ENCODE data around the gene ALOX12B. TPM values are rescaled to one million over a fixed set of nuclear protein-coding genes. Genes with fewer than 3 reads are reported as not detected.
A peak's percentile ranks its signal among the peaks of the same experiment; 100 is the strongest.
"Not testable (repeated sequence)": the region's sequence is repeated elsewhere in the genome, so short reads cannot be mapped to it uniquely, and the experiment has no call there.

ALOX12B gene
- total and polyA plus RNA-seq, 3 experiments from 2014 or later, result 1.3 to 1.9 TPM; not detected in 1

DNA sequence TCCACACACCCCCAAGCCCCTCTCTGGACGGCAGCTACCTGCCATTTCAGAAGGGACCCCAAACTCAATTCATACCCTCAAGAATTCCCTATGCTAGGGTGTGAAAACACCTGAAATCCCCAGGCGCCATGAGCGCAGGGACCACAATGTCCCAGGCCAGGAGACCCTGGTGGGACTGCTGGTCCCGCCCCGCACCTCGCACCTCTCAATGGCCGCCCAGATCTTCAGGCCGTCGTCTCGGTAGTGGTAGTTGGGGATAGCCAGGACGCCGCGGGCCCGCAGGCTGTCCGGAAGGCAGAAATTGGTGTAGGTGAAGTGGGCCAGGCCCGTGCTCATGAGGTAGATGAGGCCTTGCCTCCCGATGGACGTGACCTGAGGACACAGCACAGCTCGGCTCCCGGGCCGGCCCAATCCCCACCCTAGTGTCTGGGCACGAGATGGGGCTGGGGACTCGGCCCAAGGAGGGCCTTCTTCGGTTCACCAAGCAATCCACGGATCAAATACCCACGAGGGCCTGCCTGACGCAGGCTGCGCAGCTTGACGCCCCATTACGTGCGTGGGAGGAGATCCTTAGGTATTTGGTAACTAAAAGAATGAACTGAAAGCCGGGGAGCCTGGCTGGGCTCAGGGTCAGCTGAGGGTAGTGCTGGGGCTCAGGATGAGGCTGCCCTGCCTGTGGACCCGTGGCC lies 21.6 kb upstream of the ALOX12B start:
- no peak for DNase-seq
- Mint-ChIP-seq H3K36me3 (no peaks in the 10 kb centered on the region), H3K4me3 (peak overlapping the region in 2 of 7 donors; percentile 28 to 40), H3K4me1 (peaks cover 0 to 5% (median 2%) of the 10 kb centered on the region in 3 donors), H3K9me3 (no peaks in the 10 kb centered on the region), H3K27me3 (peaks cover 24 to 26% of the 10 kb centered on the region in 2 donors), H3K27ac (no peak overlapping the region)
- Histone ChIP-seq H3K27me3 (ENCODE audit: insufficient read depth, low read length, poor library complexity, severe bottlenecking) (peaks cover 21% of the 10 kb centered on the region), H3K9me3 (ENCODE audit: low read length) (no peaks in the 10 kb centered on the region), H3K4me3 (ENCODE audit: low read length) (no peak overlapping the region), H3K36me3 (ENCODE audit: insufficient read depth, low read length) (no peaks in the 10 kb centered on the region), H3K27ac (ENCODE audit: low read depth, low read length) (no peak overlapping the region), H3K4me1 (ENCODE audit: insufficient read depth, low read length) (no peaks in the 10 kb centered on the region)
- ChIA-PET CTCF (interaction anchor here (0.7 to 7.1 kb wide), 19 partner anchors 10 to 266 kb away, joined by 3 to 97 read pairs (median 7); partner anchors contain the start of genes ALOX12B and ALOXE3), POLR2A (interaction anchor here (0.6 to 2.0 kb wide), 3 partner anchors 10 to 49 kb away, joined by 3 to 8 read pairs (median 3); no protein-coding TSS in a partner anchor)

DNA sequence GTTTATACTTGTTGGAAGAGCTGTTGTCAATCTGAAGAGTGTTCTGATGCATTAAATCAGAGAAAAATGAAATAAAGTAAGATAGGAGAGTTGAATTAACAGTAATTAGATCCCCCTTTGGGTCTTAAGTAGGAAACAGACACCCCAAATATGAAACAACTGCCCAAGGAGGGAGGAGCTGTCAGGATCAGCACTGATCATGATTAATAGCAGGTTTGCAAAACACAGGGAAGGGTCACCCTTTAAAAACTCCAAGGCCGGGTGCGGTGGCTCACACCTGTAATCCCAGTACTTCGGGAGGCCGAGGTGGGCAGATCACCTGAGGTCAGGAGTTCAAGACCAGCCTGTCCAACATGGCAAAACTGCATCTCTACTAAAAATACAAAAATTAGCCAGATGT lies 19.5 kb upstream of the ALOX12B start:
- DNase-seq; H3K36me3 Mint-ChIP-seq; H3K36me3 ChIP-seq (ENCODE audit: insufficient read depth, low read length); H3K27ac ChIP-seq (ENCODE audit: low read depth, low read length); H3K9me3 Mint-ChIP-seq; H3K4me3 ChIP-seq (ENCODE audit: low read length); H3K4me1 Mint-ChIP-seq; H3K27ac Mint-ChIP-seq; POLR2A ChIA-PET; H3K27me3 ChIP-seq (ENCODE audit: insufficient read depth, low read length, poor library complexity, severe bottlenecking); H3K9me3 ChIP-seq (ENCODE audit: low read length); H3K4me1 ChIP-seq (ENCODE audit: insufficient read depth, low read length): not testable (repeated sequence)
- Mint-ChIP-seq H3K4me3 (peak overlapping the region in 1 of 7 donors; percentile 48), H3K27me3 (peaks cover 8 to 12% of the 10 kb centered on the region in 2 donors)
- CTCF ChIA-PET, result interaction anchor here (7.1 kb wide), 1 partner anchor 17 kb away, joined by 97 read pairs; the partner anchor contains the start of gene ALOX12B

DNA sequence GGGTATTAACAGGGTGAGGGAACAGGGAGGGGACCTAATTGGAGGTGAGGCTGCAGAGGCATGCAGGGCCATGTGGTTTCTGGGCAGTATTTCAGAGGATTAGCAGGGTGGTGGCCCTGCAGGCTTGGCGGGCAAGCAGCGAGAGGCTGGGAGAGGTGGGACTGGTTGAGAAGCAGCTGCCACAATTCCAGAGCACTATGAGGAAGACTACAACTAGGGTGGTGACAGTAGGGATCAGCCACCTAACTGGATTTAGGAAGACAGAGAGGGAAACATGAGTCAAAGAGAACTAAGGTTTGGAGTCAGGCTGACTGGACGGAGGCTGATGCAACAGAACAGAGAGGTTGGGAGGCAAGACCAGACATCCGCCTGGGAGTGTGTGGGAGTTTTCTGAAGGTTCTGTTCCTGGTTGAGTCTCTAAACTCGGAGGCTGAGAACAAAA lies 18.5 kb upstream of the ALOX12B start:
- Mint-ChIP-seq H3K27me3 (peaks cover 2 to 8% of the 10 kb centered on the region in 2 donors), H3K4me1 (peaks cover 0 to 5% (median 2%) of the 10 kb centered on the region in 3 donors), H3K27ac (peak overlapping the region in 1 of 8 donors; percentile 8), H3K36me3 (no peaks in the 10 kb centered on the region), H3K4me3 (peak overlapping the region in 1 of 7 donors; percentile 37), H3K9me3 (no peaks in the 10 kb centered on the region)
- no peak overlapping the region for H3K4me3 ChIP-seq (ENCODE audit: low read length)
- no peaks in the 10 kb centered on the region for H3K9me3 ChIP-seq (ENCODE audit: low read length)
- CTCF ChIA-PET, result interaction anchor here (0.7 to 3.9 kb wide), 6 partner anchors 11 to 389 kb away, joined by 3 to 16 read pairs (median 6); partner anchors contain the start of gene DNAH2
- DNase-seq, result no peak
- no peaks in the 10 kb centered on the region for H3K36me3 ChIP-seq (ENCODE audit: insufficient read depth, low read length)
- no peak overlapping the region for H3K27ac ChIP-seq (ENCODE audit: low read depth, low read length)
- POLR2A ChIA-PET, result no interaction called here
- no peaks in the 10 kb centered on the region for H3K4me1 ChIP-seq (ENCODE audit: insufficient read depth, low read length)
- H3K27me3 ChIP-seq (ENCODE audit: insufficient read depth, low read length, poor library complexity, severe bottlenecking), result no peaks in the 10 kb centered on the region

DNA sequence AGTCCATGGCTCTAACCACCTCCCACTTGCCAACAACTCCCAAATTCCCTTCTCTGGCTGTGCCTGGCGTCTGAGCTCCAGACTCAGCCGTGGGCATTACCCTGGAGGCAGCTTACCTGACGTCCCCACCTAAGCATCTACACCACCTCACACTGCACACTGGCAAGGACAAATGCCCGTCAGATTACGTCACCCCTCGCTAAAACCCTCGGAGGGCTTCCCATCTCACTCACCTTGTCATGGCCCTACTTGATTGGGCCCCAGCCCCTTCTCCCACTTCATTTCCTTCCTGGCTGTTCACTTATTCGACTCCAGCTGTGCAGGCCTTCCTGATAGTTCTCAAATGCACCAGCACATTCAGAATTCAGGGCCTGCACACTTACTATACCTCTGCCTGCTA lies 17.4 kb upstream of the ALOX12B start:
- Mint-ChIP-seq H3K9me3 (no peaks in the 10 kb centered on the region), H3K4me3 (no peak overlapping the region), H3K27ac (peak overlapping the region in 1 of 8 donors; percentile 1), H3K27me3 (peaks cover 0 to 8% of the 10 kb centered on the region in 2 donors), H3K4me1 (no peaks in the 10 kb centered on the region), H3K36me3 (no peaks in the 10 kb centered on the region)
- Histone ChIP-seq H3K4me3 (ENCODE audit: low read length) (no peak overlapping the region), H3K9me3 (ENCODE audit: low read length) (no peaks in the 10 kb centered on the region), H3K4me1 (ENCODE audit: insufficient read depth, low read length) (no peaks in the 10 kb centered on the region), H3K27me3 (ENCODE audit: insufficient read depth, low read length, poor library complexity, severe bottlenecking) (no peaks in the 10 kb centered on the region), H3K36me3 (ENCODE audit: insufficient read depth, low read length) (no peaks in the 10 kb centered on the region), H3K27ac (ENCODE audit: low read depth, low read length) (no peak overlapping the region)
- POLR2A ChIA-PET, result interaction anchor here (0.7 kb wide), 1 partner anchor 13 kb away, joined by 3 read pairs; the partner anchor contains the start of gene ALOXE3
- CTCF ChIA-PET, result interaction anchor here (1.4 to 3.9 kb wide), 5 partner anchors 10 to 45 kb away, joined by 3 to 16 read pairs (median 8); no protein-coding TSS in a partner anchor
- DNase-seq, result no peak

DNA sequence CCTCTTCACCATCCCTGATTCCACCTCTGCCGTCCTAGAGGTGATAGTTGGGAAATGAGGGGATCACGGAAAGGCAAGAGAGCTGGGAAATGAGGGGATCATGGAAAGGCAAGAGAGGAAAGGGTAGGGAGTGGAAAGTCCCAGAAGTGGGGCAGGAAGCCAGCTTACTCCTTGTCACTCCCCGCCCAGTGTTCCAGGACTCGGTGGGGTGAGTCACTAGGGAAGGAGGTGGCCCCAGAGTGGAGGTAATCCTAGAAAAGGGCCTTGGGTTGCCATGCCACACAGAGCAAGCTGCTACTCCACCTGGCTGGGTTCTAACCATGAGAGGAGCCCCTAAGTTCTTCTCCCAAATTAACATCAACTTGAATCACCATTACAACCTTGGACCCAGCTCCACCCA lies 16.0 kb upstream of the ALOX12B start:
- Histone ChIP-seq H3K36me3 (ENCODE audit: insufficient read depth, low read length) (no peaks in the 10 kb centered on the region), H3K9me3 (ENCODE audit: low read length) (no peaks in the 10 kb centered on the region), H3K4me1 (ENCODE audit: insufficient read depth, low read length) (no peaks in the 10 kb centered on the region), H3K27ac (ENCODE audit: low read depth, low read length) (no peak overlapping the region), H3K27me3 (ENCODE audit: insufficient read depth, low read length, poor library complexity, severe bottlenecking) (no peaks in the 10 kb centered on the region), H3K4me3 (ENCODE audit: low read length) (no peak overlapping the region)
- H3K4me1 Mint-ChIP-seq, result no peaks in the 10 kb centered on the region
- H3K27me3 Mint-ChIP-seq, result peaks cover 0 to 8% of the 10 kb centered on the region in 2 donors
- H3K9me3 Mint-ChIP-seq, result no peaks in the 10 kb centered on the region
- ChIA-PET POLR2A (no interaction called here), CTCF (interaction anchor here (0.7 to 3.9 kb wide), 4 partner anchors 10 to 30 kb away, joined by 3 to 16 read pairs (median 8); no protein-coding TSS in a partner anchor)
- no peak overlapping the region for H3K4me3 Mint-ChIP-seq
- no peaks in the 10 kb centered on the region for H3K36me3 Mint-ChIP-seq
- H3K27ac Mint-ChIP-seq, result no peak overlapping the region
- no peak for DNase-seq

DNA sequence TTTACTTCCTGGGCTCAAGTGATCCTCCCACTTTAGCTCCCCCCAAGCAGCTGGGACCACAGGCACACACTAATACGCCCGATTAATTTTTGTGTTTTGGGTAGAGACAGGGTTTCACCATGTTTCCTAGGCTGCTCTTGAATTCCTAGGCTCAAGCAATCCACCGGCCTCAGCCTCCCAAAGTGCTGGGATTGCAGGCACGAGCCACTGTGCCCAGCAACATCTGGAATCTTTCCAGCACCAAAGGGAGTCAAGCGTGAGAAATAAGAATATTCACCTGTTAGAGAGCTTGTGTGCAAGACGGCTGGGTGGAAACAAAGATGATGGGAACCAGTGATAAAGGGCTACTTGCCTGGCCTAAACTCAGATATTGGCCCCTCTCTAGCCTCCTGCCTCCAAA lies 14.2 kb upstream of the ALOX12B start:
- no peak overlapping the region for H3K4me3 Mint-ChIP-seq

DNA sequence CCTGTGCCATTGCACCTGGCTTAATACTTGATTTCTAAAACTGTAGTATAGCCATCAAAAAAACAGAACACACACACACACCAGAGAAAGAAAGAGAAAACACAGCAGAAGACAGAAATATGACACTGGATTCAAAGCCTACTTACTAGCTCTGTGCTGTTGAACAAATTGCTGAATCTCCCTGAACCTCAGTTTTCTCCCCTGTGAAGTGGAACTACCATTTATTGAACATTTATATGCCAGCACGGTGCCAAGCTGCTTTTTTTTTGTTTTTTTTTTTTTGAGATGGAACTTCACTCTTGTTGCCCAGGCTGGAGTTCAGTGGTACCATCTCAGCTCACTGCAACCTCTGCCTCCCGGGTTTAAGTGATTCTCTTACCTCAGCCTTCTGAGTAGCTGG lies 13.2 kb upstream of the ALOX12B start:
- H3K4me3 Mint-ChIP-seq, result no peak overlapping the region
- H3K36me3 Mint-ChIP-seq, result no peaks in the 10 kb centered on the region
- no peaks in the 10 kb centered on the region for H3K9me3 Mint-ChIP-seq
- H3K4me1 Mint-ChIP-seq, result no peaks in the 10 kb centered on the region
- DNase-seq, result no peak
- Histone ChIP-seq H3K4me1 (ENCODE audit: insufficient read depth, low read length) (no peaks in the 10 kb centered on the region), H3K36me3 (ENCODE audit: insufficient read depth, low read length) (no peaks in the 10 kb centered on the region), H3K9me3 (ENCODE audit: low read length) (no peaks in the 10 kb centered on the region), H3K4me3 (ENCODE audit: low read length) (no peak overlapping the region), H3K27me3 (ENCODE audit: insufficient read depth, low read length, poor library complexity, severe bottlenecking) (no peaks in the 10 kb centered on the region), H3K27ac (ENCODE audit: low read depth, low read length) (no peak overlapping the region)
- no peak overlapping the region for H3K27ac Mint-ChIP-seq
- ChIA-PET POLR2A (no interaction called here), CTCF (interaction anchor here (0.7 to 2.3 kb wide), 6 partner anchors 10 to 41 kb away, joined by 3 to 13 read pairs (median 5); partner anchors contain the start of gene ALOXE3)
- peaks cover 1 to 9% of the 10 kb centered on the region in 2 donors for H3K27me3 Mint-ChIP-seq

More for the DNA sequence above, 14.2 kb upstream of the ALOX12B start:
- Histone ChIP-seq H3K36me3 (ENCODE audit: insufficient read depth, low read length) (no peaks in the 10 kb centered on the region), H3K4me1 (ENCODE audit: insufficient read depth, low read length) (no peaks in the 10 kb centered on the region), H3K27ac (ENCODE audit: low read depth, low read length) (no peak overlapping the region), H3K4me3 (ENCODE audit: low read length) (no peak overlapping the region), H3K27me3 (ENCODE audit: insufficient read depth, low read length, poor library complexity, severe bottlenecking) (no peaks in the 10 kb centered on the region), H3K9me3 (ENCODE audit: low read length) (no peaks in the 10 kb centered on the region)
- Mint-ChIP-seq H3K36me3 (no peaks in the 10 kb centered on the region), H3K9me3 (no peaks in the 10 kb centered on the region), H3K27me3 (peaks cover 3 to 6% of the 10 kb centered on the region in 2 donors), H3K4me1 (no peaks in the 10 kb centered on the region), H3K27ac (no peak overlapping the region)
- ChIA-PET CTCF (interaction anchor here (1.0 to 2.3 kb wide), 8 partner anchors 8 to 42 kb away, joined by 3 to 13 read pairs (median 6); partner anchors contain the start of gene ALOXE3), POLR2A (no interaction called here)
- DNase-seq, result no peak

DNA sequence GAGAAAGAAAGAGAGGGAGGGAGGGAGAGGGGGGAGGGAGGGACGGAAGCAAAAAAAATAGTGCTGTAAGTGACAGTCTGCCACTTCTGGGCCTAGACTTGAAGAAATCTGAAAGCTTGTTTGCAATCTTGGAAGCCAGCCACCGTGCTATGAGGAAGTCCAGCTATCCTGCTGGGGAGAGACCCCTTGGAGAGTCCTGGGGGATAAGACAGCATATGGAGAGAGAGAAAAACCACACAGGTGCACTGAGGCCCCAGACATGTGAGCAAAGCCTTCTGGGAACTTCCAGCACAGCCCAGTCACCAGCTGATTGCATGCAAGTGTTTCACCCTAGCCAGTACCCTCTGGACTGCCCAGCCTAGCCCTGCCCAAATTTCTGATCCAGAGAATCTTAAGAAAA lies 12.6 kb upstream of the ALOX12B start:
- no peak overlapping the region for H3K4me3 ChIP-seq (ENCODE audit: low read length)
- no peak overlapping the region for H3K27ac ChIP-seq (ENCODE audit: low read depth, low read length)
- Mint-ChIP-seq H3K27me3 (peaks cover 1 to 9% of the 10 kb centered on the region in 2 donors), H3K36me3 (no peaks in the 10 kb centered on the region), H3K27ac (no peak overlapping the region), H3K4me3 (no peak overlapping the region), H3K9me3 (no peaks in the 10 kb centered on the region), H3K4me1 (no peaks in the 10 kb centered on the region)
- POLR2A ChIA-PET, result no interaction called here
- no peaks in the 10 kb centered on the region for H3K27me3 ChIP-seq (ENCODE audit: insufficient read depth, low read length, poor library complexity, severe bottlenecking)
- no peaks in the 10 kb centered on the region for H3K36me3 ChIP-seq (ENCODE audit: insufficient read depth, low read length)
- H3K9me3 ChIP-seq (ENCODE audit: low read length), result no peaks in the 10 kb centered on the region
- H3K4me1 ChIP-seq (ENCODE audit: insufficient read depth, low read length), result no peaks in the 10 kb centered on the region
- no peak for DNase-seq
- CTCF ChIA-PET, result interaction anchor here (2.1 to 2.3 kb wide), 2 partner anchors 10 to 18 kb away, joined by 11 to 13 read pairs; partner anchors contain the start of gene ALOXE3
